ENCODE results near the gene HOATZ.

DNA sequence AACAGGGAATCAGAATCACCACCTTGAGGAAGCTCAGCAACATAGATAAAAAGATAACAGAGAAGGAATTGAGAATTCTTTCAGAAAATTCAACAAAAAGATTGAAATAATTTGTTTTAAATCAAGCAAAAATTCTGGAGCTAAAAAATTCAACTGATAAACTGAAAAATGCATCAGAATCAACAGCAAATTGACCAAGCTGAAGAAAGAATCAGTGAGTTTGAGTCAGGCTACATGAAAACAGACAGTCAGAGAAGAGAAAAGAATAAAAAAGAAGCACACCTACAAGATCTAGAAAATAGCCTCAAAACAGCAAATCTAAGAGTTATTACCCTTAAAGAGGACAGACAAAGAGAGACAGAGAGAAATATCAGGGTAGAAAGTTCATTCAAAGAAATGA, 31.1 kb upstream of the HOATZ start:
- TF ChIP-seq EP300 (IDR thresholded peaks at IDR 0.05) (no peak), POLR2AphosphoS5 (IDR thresholded peaks at IDR 0.05) (no peak)
